ENCODE measurements around the gene NRAP.

NRAP gene

GRCh38 chr10:113627836-113628235, 36.0 kb downstream of the NRAP start:
- Histone ChIP-seq H3K4me1 (ENCODE audit: control insufficient read depth, insufficient read depth, low read length) (peaks cover 80% of the 10 kb centered on the region), H3K27me3 (ENCODE audit: control insufficient read depth, insufficient read depth, low read length) (peaks cover 5% of the 10 kb centered on the region), H3K9me3 (ENCODE audit: control insufficient read depth, low read length) (no peaks in the 10 kb centered on the region), H3K9ac (ENCODE audit: low read length) (no peak overlapping the region), H3K36me3 (ENCODE audit: control insufficient read depth, insufficient read depth, low read length) (no peaks in the 10 kb centered on the region), H3K4me3 (ENCODE audit: low read length) (no peak overlapping the region)

GRCh38 chr10:113626809-113627355, 37.0 kb downstream of the NRAP start:
- H3K9me3 ChIP-seq (ENCODE audit: control insufficient read depth, low read length): no peaks in the 10 kb centered on the region
- H3K27me3 ChIP-seq (ENCODE audit: control insufficient read depth, insufficient read depth, low read length): peaks cover 5% of the 10 kb centered on the region
- H3K4me1 ChIP-seq (ENCODE audit: control insufficient read depth, insufficient read depth, low read length): peaks cover 70% of the 10 kb centered on the region
- no peak overlapping the region for H3K4me3 ChIP-seq (ENCODE audit: low read length)
- no peak overlapping the region for H3K9ac ChIP-seq (ENCODE audit: low read length)
- no peaks in the 10 kb centered on the region for H3K36me3 ChIP-seq (ENCODE audit: control insufficient read depth, insufficient read depth, low read length)

GRCh38 chr10:113625461-113626186, 38.2 kb downstream of the NRAP start:
- H3K27me3 ChIP-seq (ENCODE audit: control insufficient read depth, insufficient read depth, low read length): peaks cover 5% of the 10 kb centered on the region
- H3K9ac ChIP-seq (ENCODE audit: low read length): no peak overlapping the region
- peaks cover 62% of the 10 kb centered on the region for H3K4me1 ChIP-seq (ENCODE audit: control insufficient read depth, insufficient read depth, low read length)
- H3K9me3 ChIP-seq (ENCODE audit: control insufficient read depth, low read length): no peaks in the 10 kb centered on the region
- no peaks in the 10 kb centered on the region for H3K36me3 ChIP-seq (ENCODE audit: control insufficient read depth, insufficient read depth, low read length)
- H3K4me3 ChIP-seq (ENCODE audit: low read length): no peak overlapping the region

- Histone ChIP-seq H3K27me3 (ENCODE audit: control insufficient read depth, insufficient read depth, low read length) (peaks cover 5% of the 10 kb centered on the region), H3K36me3 (ENCODE audit: control insufficient read depth, insufficient read depth, low read length) (no peaks in the 10 kb centered on the region), H3K9me3 (ENCODE audit: control insufficient read depth, low read length) (no peaks in the 10 kb centered on the region), H3K4me3 (ENCODE audit: low read length) (no peak overlapping the region), H3K9ac (ENCODE audit: low read length) (no peak overlapping the region), H3K4me1 (ENCODE audit: control insufficient read depth, insufficient read depth, low read length) (peaks cover 37% of the 10 kb centered on the region)
Observed at GRCh38 chr10:113622831-113623230, 41.0 kb downstream of the NRAP start.

- no peaks in the 10 kb centered on the region for H3K9me3 ChIP-seq (ENCODE audit: control insufficient read depth, low read length)
- no peaks in the 10 kb centered on the region for H3K36me3 ChIP-seq (ENCODE audit: control insufficient read depth, insufficient read depth, low read length)
- H3K4me3 ChIP-seq (ENCODE audit: low read length): no peak overlapping the region
- peaks cover 5% of the 10 kb centered on the region for H3K27me3 ChIP-seq (ENCODE audit: control insufficient read depth, insufficient read depth, low read length)
- H3K9ac ChIP-seq (ENCODE audit: low read length): no peak overlapping the region
- H3K4me1 ChIP-seq (ENCODE audit: control insufficient read depth, insufficient read depth, low read length): peaks cover 27% of the 10 kb centered on the region
Observed at GRCh38 chr10:113621799-113622198, 42.0 kb downstream of the NRAP start.

GRCh38 chr10:113620936-113621335, 42.9 kb downstream of the NRAP start:
- H3K4me3 ChIP-seq (ENCODE audit: low read length): no peak overlapping the region
- no peak overlapping the region for H3K9ac ChIP-seq (ENCODE audit: low read length)
- H3K4me1 ChIP-seq (ENCODE audit: control insufficient read depth, insufficient read depth, low read length): peaks cover 19% of the 10 kb centered on the region
- H3K36me3 ChIP-seq (ENCODE audit: control insufficient read depth, insufficient read depth, low read length): no peaks in the 10 kb centered on the region
- H3K9me3 ChIP-seq (ENCODE audit: control insufficient read depth, low read length): no peaks in the 10 kb centered on the region
- peaks cover 5% of the 10 kb centered on the region for H3K27me3 ChIP-seq (ENCODE audit: control insufficient read depth, insufficient read depth, low read length)

GRCh38 chr10:113620511-113620910, 43.3 kb downstream of the NRAP start:
- H3K27me3 ChIP-seq (ENCODE audit: control insufficient read depth, insufficient read depth, low read length): peaks cover 5% of the 10 kb centered on the region
- no peak overlapping the region for H3K9ac ChIP-seq (ENCODE audit: low read length)
- no peaks in the 10 kb centered on the region for H3K36me3 ChIP-seq (ENCODE audit: control insufficient read depth, insufficient read depth, low read length)
- H3K4me1 ChIP-seq (ENCODE audit: control insufficient read depth, insufficient read depth, low read length): peaks cover 14% of the 10 kb centered on the region
- H3K9me3 ChIP-seq (ENCODE audit: control insufficient read depth, low read length): no peaks in the 10 kb centered on the region
- H3K4me3 ChIP-seq (ENCODE audit: low read length): no peak overlapping the region

- Histone ChIP-seq H3K4me1 (ENCODE audit: control insufficient read depth, insufficient read depth, low read length) (peaks cover 3% of the 10 kb centered on the region), H3K36me3 (ENCODE audit: control insufficient read depth, insufficient read depth, low read length) (no peaks in the 10 kb centered on the region), H3K9ac (ENCODE audit: low read length) (no peak overlapping the region), H3K9me3 (ENCODE audit: control insufficient read depth, low read length) (no peaks in the 10 kb centered on the region), H3K4me3 (ENCODE audit: low read length) (no peak overlapping the region), H3K27me3 (ENCODE audit: control insufficient read depth, insufficient read depth, low read length) (peaks cover 3% of the 10 kb centered on the region)
Observed at GRCh38 chr10:113619401-113619800, 44.4 kb downstream of the NRAP start.

GRCh38 chr10:113618338-113618737, 45.5 kb downstream of the NRAP start:
- no peaks in the 10 kb centered on the region for H3K27me3 ChIP-seq (ENCODE audit: control insufficient read depth, insufficient read depth, low read length)
- H3K4me1 ChIP-seq (ENCODE audit: control insufficient read depth, insufficient read depth, low read length): no peaks in the 10 kb centered on the region
- H3K36me3 ChIP-seq (ENCODE audit: control insufficient read depth, insufficient read depth, low read length): no peaks in the 10 kb centered on the region
- no peaks in the 10 kb centered on the region for H3K9me3 ChIP-seq (ENCODE audit: control insufficient read depth, low read length)
- no peak overlapping the region for H3K9ac ChIP-seq (ENCODE audit: low read length)
- no peak overlapping the region for H3K4me3 ChIP-seq (ENCODE audit: low read length)

- Histone ChIP-seq H3K4me3 (ENCODE audit: low read length) (no peak overlapping the region), H3K9ac (ENCODE audit: low read length) (no peak overlapping the region), H3K27me3 (ENCODE audit: control insufficient read depth, insufficient read depth, low read length) (no peaks in the 10 kb centered on the region), H3K4me1 (ENCODE audit: control insufficient read depth, insufficient read depth, low read length) (no peaks in the 10 kb centered on the region), H3K9me3 (ENCODE audit: control insufficient read depth, low read length) (no peaks in the 10 kb centered on the region), H3K36me3 (ENCODE audit: control insufficient read depth, insufficient read depth, low read length) (no peaks in the 10 kb centered on the region)
Observed at GRCh38 chr10:113617086-113617485, 46.8 kb downstream of the NRAP start.

- Histone ChIP-seq H3K27me3 (ENCODE audit: control insufficient read depth, insufficient read depth, low read length) (no peaks in the 10 kb centered on the region), H3K9ac (ENCODE audit: low read length) (no peak overlapping the region), H3K36me3 (ENCODE audit: control insufficient read depth, insufficient read depth, low read length) (no peaks in the 10 kb centered on the region), H3K9me3 (ENCODE audit: control insufficient read depth, low read length) (no peaks in the 10 kb centered on the region), H3K4me1 (ENCODE audit: control insufficient read depth, insufficient read depth, low read length) (no peaks in the 10 kb centered on the region), H3K4me3 (ENCODE audit: low read length) (no peak overlapping the region)
Observed at GRCh38 chr10:113616244-113617074, 47.4 kb downstream of the NRAP start.

GRCh38 chr10:113613977-113614690, 49.7 kb downstream of the NRAP start:
- no peak overlapping the region for H3K9ac ChIP-seq (ENCODE audit: low read length)
- no peaks in the 10 kb centered on the region for H3K9me3 ChIP-seq (ENCODE audit: control insufficient read depth, low read length)
- H3K4me1 ChIP-seq (ENCODE audit: control insufficient read depth, insufficient read depth, low read length): peaks cover 10% of the 10 kb centered on the region
- no peaks in the 10 kb centered on the region for H3K36me3 ChIP-seq (ENCODE audit: control insufficient read depth, insufficient read depth, low read length)
- no peak overlapping the region for H3K4me3 ChIP-seq (ENCODE audit: low read length)
- H3K27me3 ChIP-seq (ENCODE audit: control insufficient read depth, insufficient read depth, low read length): no peaks in the 10 kb centered on the region

All from mucosa of stomach (tissue), 1 donor.